Memory B cell (primary cell): ENCODE data around the gene SEC31A.
"Not testable (repeated sequence)": the region's sequence is repeated elsewhere in the genome, so short reads cannot be mapped to it uniquely, and the experiment has no call there.

Experiments
- ATAC-seq: fragments of 150-1000 bp; cut with Tn5 transposase; 2 replicates; pipeline ENCODE4 v1.10.0; 2021; ENCODE audit warnings: low read depth, mild to moderate bottlenecking, moderate library complexity
- DNase-seq, 2 donors: peaks; one replicate each; pipeline ENCODE4 v3.0.0; 2022; ENCODE audit warnings: low spot score in 2 of 2
- H3K27ac Mint-ChIP-seq: one replicate; pipeline ENCODE4 v1.8.0; 2022; ENCODE audit warnings: mild to moderate bottlenecking, moderate library complexity, mixed read lengths
- H3K27me3 Mint-ChIP-seq: one replicate; pipeline ENCODE4 v1.8.0; 2022; ENCODE audit warnings: mixed read lengths
- H3K36me3 Mint-ChIP-seq: one replicate; pipeline ENCODE4 v1.8.0; 2022; ENCODE audit warnings: mild to moderate bottlenecking, mixed read lengths
- H3K4me1 Mint-ChIP-seq: one replicate; pipeline ENCODE4 v1.8.0; 2022; ENCODE audit warnings: mixed read lengths
- H3K4me3 Mint-ChIP-seq: one replicate; pipeline ENCODE4 v1.8.0; 2022; ENCODE audit warnings: mild to moderate bottlenecking, moderate library complexity, mixed read lengths
- H3K9me3 Mint-ChIP-seq: one replicate; pipeline ENCODE4 v1.8.0; 2022; ENCODE audit warnings: mixed read lengths

The SEC31A gene

GRCh38 chr4:82866706-82867385 is 24.1 kb downstream of the SEC31A start:
- Mint-ChIP-seq H3K36me3 (peaks cover 36% of the 10 kb centered on the region), H3K27me3 (no peaks in the 10 kb centered on the region)

GRCh38 chr4:82866033-82866432 is 24.9 kb downstream of the SEC31A start:
- not testable (repeated sequence) for DNase-seq, H3K27me3 Mint-ChIP-seq, H3K4me1 Mint-ChIP-seq, H3K4me3 Mint-ChIP-seq, H3K27ac Mint-ChIP-seq, ATAC-seq, H3K9me3 Mint-ChIP-seq
- peaks cover 39% of the 10 kb centered on the region for H3K36me3 Mint-ChIP-seq

More at GRCh38 chr4:82866706-82867385, 24.1 kb downstream of the SEC31A start:
- ATAC-seq (no peak), DNase-seq (no peak)
- Mint-ChIP-seq H3K27ac (no peak overlapping the region), H3K9me3 (no peaks in the 10 kb centered on the region), H3K4me1 (peaks cover 4% of the 10 kb centered on the region), H3K4me3 (no peak overlapping the region)

GRCh38 chr4:82865592-82865991 is 25.4 kb downstream of the SEC31A start:
- no peak for ATAC-seq
- H3K27ac Mint-ChIP-seq = no peak overlapping the region
- H3K27me3 Mint-ChIP-seq = no peaks in the 10 kb centered on the region
- peaks cover 38% of the 10 kb centered on the region for H3K36me3 Mint-ChIP-seq
- no peak overlapping the region for H3K4me3 Mint-ChIP-seq
- no peaks in the 10 kb centered on the region for H3K9me3 Mint-ChIP-seq
- no peak for DNase-seq
- peaks cover 4% of the 10 kb centered on the region for H3K4me1 Mint-ChIP-seq

GRCh38 chr4:82864336-82864979 is 26.5 kb downstream of the SEC31A start:
- no peaks in the 10 kb centered on the region for H3K27me3 Mint-ChIP-seq
- DNase-seq = no peak
- no peaks in the 10 kb centered on the region for H3K9me3 Mint-ChIP-seq
- H3K36me3 Mint-ChIP-seq = peaks cover 33% of the 10 kb centered on the region
- H3K27ac Mint-ChIP-seq = no peak overlapping the region
- peaks cover 4% of the 10 kb centered on the region for H3K4me1 Mint-ChIP-seq
- no peak for ATAC-seq
- H3K4me3 Mint-ChIP-seq = no peak overlapping the region

GRCh38 chr4:82861529-82861928 is 29.4 kb downstream of the SEC31A start:
- Mint-ChIP-seq H3K27me3 (no peaks in the 10 kb centered on the region), H3K36me3 (peaks cover 28% of the 10 kb centered on the region), H3K4me1 (peaks cover 4% of the 10 kb centered on the region), H3K4me3 (no peak overlapping the region), H3K27ac (peak overlapping the region; percentile 10), H3K9me3 (no peaks in the 10 kb centered on the region)
- ATAC-seq = no peak
- DNase-seq = no peak

- H3K27ac Mint-ChIP-seq, ATAC-seq, H3K4me1 Mint-ChIP-seq, H3K27me3 Mint-ChIP-seq, H3K9me3 Mint-ChIP-seq, H3K4me3 Mint-ChIP-seq, DNase-seq: not testable (repeated sequence)
- H3K36me3 Mint-ChIP-seq = peaks cover 24% of the 10 kb centered on the region
Measured at GRCh38 chr4:82860487-82860886, 30.5 kb downstream of the SEC31A start.

- DNase-seq (no peak), ATAC-seq (no peak)
- Mint-ChIP-seq H3K4me3 (no peak overlapping the region), H3K27ac (peak overlapping the region; percentile 47), H3K36me3 (peaks cover 37% of the 10 kb centered on the region), H3K9me3 (no peaks in the 10 kb centered on the region), H3K4me1 (no peaks in the 10 kb centered on the region), H3K27me3 (no peaks in the 10 kb centered on the region)
Measured at GRCh38 chr4:82852751-82853285, 38.1 kb downstream of the SEC31A start.

- no peaks in the 10 kb centered on the region for H3K27me3 Mint-ChIP-seq
- peak overlapping the region; percentile 47 for H3K27ac Mint-ChIP-seq
- H3K4me1 Mint-ChIP-seq = no peaks in the 10 kb centered on the region
- ATAC-seq (peak; percentile 37), DNase-seq (no peak)
- peaks cover 39% of the 10 kb centered on the region for H3K36me3 Mint-ChIP-seq
- H3K9me3 Mint-ChIP-seq = no peaks in the 10 kb centered on the region
- H3K4me3 Mint-ChIP-seq = no peak overlapping the region
Measured at GRCh38 chr4:82851885-82852750, 38.8 kb downstream of the SEC31A start.

GRCh38 chr4:82851318-82851717 is 39.6 kb downstream of the SEC31A start:
- Mint-ChIP-seq H3K9me3 (no peaks in the 10 kb centered on the region), H3K4me3 (no peak overlapping the region), H3K36me3 (peaks cover 42% of the 10 kb centered on the region), H3K4me1 (no peaks in the 10 kb centered on the region), H3K27ac (peak overlapping the region; percentile 17), H3K27me3 (no peaks in the 10 kb centered on the region)
- no peak for ATAC-seq
- DNase-seq = no peak

- no peak for ATAC-seq
- no peak for DNase-seq
- H3K4me1 Mint-ChIP-seq = no peaks in the 10 kb centered on the region
- H3K27me3 Mint-ChIP-seq = no peaks in the 10 kb centered on the region
- no peak overlapping the region for H3K27ac Mint-ChIP-seq
- H3K9me3 Mint-ChIP-seq = no peaks in the 10 kb centered on the region
- H3K36me3 Mint-ChIP-seq = peaks cover 40% of the 10 kb centered on the region
- no peak overlapping the region for H3K4me3 Mint-ChIP-seq
Measured at GRCh38 chr4:82850684-82851083, 40.3 kb downstream of the SEC31A start.

- Mint-ChIP-seq H3K27ac (no peak overlapping the region), H3K4me3 (no peak overlapping the region), H3K4me1 (no peaks in the 10 kb centered on the region), H3K9me3 (no peaks in the 10 kb centered on the region), H3K27me3 (no peaks in the 10 kb centered on the region), H3K36me3 (peaks cover 44% of the 10 kb centered on the region)
- no peak for DNase-seq
- no peak for ATAC-seq
Measured at GRCh38 chr4:82848706-82849105, 42.2 kb downstream of the SEC31A start.

GRCh38 chr4:82842593-82842992 is 48.4 kb downstream of the SEC31A start:
- Mint-ChIP-seq H3K4me1 (no peaks in the 10 kb centered on the region), H3K27me3 (no peaks in the 10 kb centered on the region), H3K9me3 (no peaks in the 10 kb centered on the region), H3K27ac (no peak overlapping the region), H3K36me3 (peaks cover 29% of the 10 kb centered on the region), H3K4me3 (no peak overlapping the region)
- ATAC-seq = peak; percentile 26
- no peak for DNase-seq

- Mint-ChIP-seq H3K9me3 (no peaks in the 10 kb centered on the region), H3K4me3 (no peak overlapping the region), H3K27ac (no peak overlapping the region), H3K36me3 (peaks cover 25% of the 10 kb centered on the region), H3K27me3 (no peaks in the 10 kb centered on the region), H3K4me1 (no peaks in the 10 kb centered on the region)
- no peak for DNase-seq
- ATAC-seq = no peak
Measured at GRCh38 chr4:82839624-82840023, 51.3 kb downstream of the SEC31A start.
